MM.1S (cell line): ENCODE results near the gene APOC3.

Source experiments
- EZH2 ChIP-seq: fragments of 300-600 bp; sonication (generic); optimal IDR thresholded peaks from 2 replicates; pipeline ENCODE3; 2017; ENCODE audit warnings: low read depth, mild to moderate bottlenecking, antibody characterized with exemption, low read length, mixed read lengths
- TF ChIP-seq, protein P1 (sequence below): fragments of 300-600 bp; sonication (generic); IDR thresholded peaks from 2 replicates; pipeline ENCODE4 v1.5.1; 2016; ENCODE audit warnings: antibody characterized with exemption, low read length, mixed read lengths

- TF ChIP-seq, protein P1, sequence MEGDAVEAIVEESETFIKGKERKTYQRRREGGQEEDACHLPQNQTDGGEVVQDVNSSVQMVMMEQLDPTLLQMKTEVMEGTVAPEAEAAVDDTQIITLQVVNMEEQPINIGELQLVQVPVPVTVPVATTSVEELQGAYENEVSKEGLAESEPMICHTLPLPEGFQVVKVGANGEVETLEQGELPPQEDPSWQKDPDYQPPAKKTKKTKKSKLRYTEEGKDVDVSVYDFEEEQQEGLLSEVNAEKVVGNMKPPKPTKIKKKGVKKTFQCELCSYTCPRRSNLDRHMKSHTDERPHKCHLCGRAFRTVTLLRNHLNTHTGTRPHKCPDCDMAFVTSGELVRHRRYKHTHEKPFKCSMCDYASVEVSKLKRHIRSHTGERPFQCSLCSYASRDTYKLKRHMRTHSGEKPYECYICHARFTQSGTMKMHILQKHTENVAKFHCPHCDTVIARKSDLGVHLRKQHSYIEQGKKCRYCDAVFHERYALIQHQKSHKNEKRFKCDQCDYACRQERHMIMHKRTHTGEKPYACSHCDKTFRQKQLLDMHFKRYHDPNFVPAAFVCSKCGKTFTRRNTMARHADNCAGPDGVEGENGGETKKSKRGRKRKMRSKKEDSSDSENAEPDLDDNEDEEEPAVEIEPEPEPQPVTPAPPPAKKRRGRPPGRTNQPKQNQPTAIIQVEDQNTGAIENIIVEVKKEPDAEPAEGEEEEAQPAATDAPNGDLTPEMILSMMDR = no peak
- no peak for TF ChIP-seq EZH2
These were observed 5.5 kb downstream of the APOC3 start for GRCh38 chr11:116835042-116835772.
